Stimulated activated CD4-positive, alpha-beta T cell treated with anti-CD3 and anti-CD28 coated beads, Interleukin-12 subunit alpha, Interleukin-12 subunit beta, amount 100 ng/mL, for 24 hours (primary cell): Measurements from ENCODE around the gene IL12B.
"Not testable (repeated sequence)": the region's sequence is repeated elsewhere in the genome, so short reads cannot be mapped to it uniquely, and the experiment has no call there.

ENCODE experiments used
- DNase-seq, 2 experiments: peaks; one replicate each; pipeline ENCODE4 v3.0.0-alpha.2; 2020; ENCODE audit warnings: low read depth in 2 of 2

Gene IL12B

GRCh38 chr5:159330131-159330800 is at the start of gene IL12B:
IL12B (minus strand) TSS chr5:159330487; CDS start chr5:159326782, 3,705 bp downstream.
- DNase-seq = no peak

- DNase-seq = no peak
Measured at GRCh38 chr5:159377653-159378052, 47.4 kb upstream of the IL12B start.

GRCh38 chr5:159367866-159368265 is 37.6 kb upstream of the IL12B start:
- not testable (repeated sequence) for DNase-seq

GRCh38 chr5:159366776-159367175 is 36.5 kb upstream of the IL12B start:
- DNase-seq = not testable (repeated sequence)

GRCh38 chr5:159362220-159362619 is 31.9 kb upstream of the IL12B start:
- DNase-seq = no peak

- not testable (repeated sequence) for DNase-seq
Measured at GRCh38 chr5:159359871-159360270, 29.6 kb upstream of the IL12B start.

- no peak for DNase-seq
Measured at GRCh38 chr5:159359408-159359807, 29.1 kb upstream of the IL12B start.

GRCh38 chr5:159353661-159354252 is 23.5 kb upstream of the IL12B start:
- DNase-seq = no peak

- DNase-seq = not testable (repeated sequence)
Measured at GRCh38 chr5:159350644-159351043, 20.4 kb upstream of the IL12B start.

GRCh38 chr5:159350216-159350615 is 19.9 kb upstream of the IL12B start:
- DNase-seq = not testable (repeated sequence)

- no peak for DNase-seq
Measured at GRCh38 chr5:159345861-159346260, 15.6 kb upstream of the IL12B start.

GRCh38 chr5:159345336-159345735 is 15.0 kb upstream of the IL12B start:
- DNase-seq = no peak

- DNase-seq = no peak
Measured at GRCh38 chr5:159343295-159344094, 13.2 kb upstream of the IL12B start.

- DNase-seq = no peak
Measured at GRCh38 chr5:159342840-159343239, 12.6 kb upstream of the IL12B start.

GRCh38 chr5:159341906-159342310 is 11.6 kb upstream of the IL12B start:
- DNase-seq = peak in 1 of 2 experiments; percentile 26

GRCh38 chr5:159341145-159341544 is 10.9 kb upstream of the IL12B start:
- DNase-seq = no peak

GRCh38 chr5:159340511-159340910 is 10.2 kb upstream of the IL12B start:
- DNase-seq = no peak

GRCh38 chr5:159339460-159339859 is 9.2 kb upstream of the IL12B start:
- no peak for DNase-seq

GRCh38 chr5:159338118-159338517 is 7.8 kb upstream of the IL12B start:
- DNase-seq = no peak

- DNase-seq = peak in 1 of 2 experiments; percentile 17
Measured at GRCh38 chr5:159337016-159337955, 7.0 kb upstream of the IL12B start.

GRCh38 chr5:159336586-159336985 is 6.3 kb upstream of the IL12B start:
- DNase-seq = no peak

GRCh38 chr5:159333545-159333925 is 3.2 kb upstream of the IL12B start:
- DNase-seq = no peak
